Activated naive CD8-positive, alpha-beta T cell treated with anti-CD3 and anti-CD28 coated beads, Interleukin-2, amount 10 ng/mL, durations not matched to agents 7 days and 5 days (primary cell): Measurements from ENCODE around the gene ADAM10. TPM values are rescaled to one million over a fixed set of nuclear protein-coding genes. Genes with fewer than 3 reads are reported as not detected.

Experiments used
- ATAC-seq: fragments of 150-1000 bp; cut with Tn5 transposase; one replicate; pipeline ENCODE4 v1.10.0; 2021; ENCODE audit warnings: low read depth, moderate library complexity
- POLR2A ChIA-PET: fragments of 350-600 bp; sonication (Branson Sonifier 250); formaldehyde crosslinking; loops from one replicate; lab custom pipeline; 2021; ENCODE audit warnings: antibody characterized with exemption; lab: Charles Lee
- DNase-seq: peaks from one replicate; pipeline ENCODE4 v3.0.0; 2021
- H3K27ac Mint-ChIP-seq: one replicate; pipeline ENCODE4 v1.8.0; 2022; ENCODE audit warnings: mild to moderate bottlenecking, mixed read lengths
- H3K27me3 Mint-ChIP-seq: one replicate; pipeline ENCODE4 v1.8.0; 2022; ENCODE audit warnings: mild to moderate bottlenecking, moderate library complexity, mixed read lengths
- H3K36me3 Mint-ChIP-seq: one replicate; pipeline ENCODE4 v1.8.0; 2021; ENCODE audit warnings: mild to moderate bottlenecking, mixed read lengths
- H3K4me1 Mint-ChIP-seq: one replicate; pipeline ENCODE4 v1.8.0; 2021; ENCODE audit warnings: mixed read lengths
- H3K4me3 Mint-ChIP-seq: one replicate; pipeline ENCODE4 v1.8.0; 2022; ENCODE audit warnings: mild to moderate bottlenecking, moderate library complexity, mixed read lengths
- H3K9me3 Mint-ChIP-seq: one replicate; pipeline ENCODE4 v1.8.0; 2021; ENCODE audit warnings: mixed read lengths
- total RNA-seq, 2 experiments: library from RNA; stranded (reverse); gene quantifications; one replicate each; pipeline ENCODE4 v1.2.3, GENCODE V29; 2021

Gene ADAM10, protein sequence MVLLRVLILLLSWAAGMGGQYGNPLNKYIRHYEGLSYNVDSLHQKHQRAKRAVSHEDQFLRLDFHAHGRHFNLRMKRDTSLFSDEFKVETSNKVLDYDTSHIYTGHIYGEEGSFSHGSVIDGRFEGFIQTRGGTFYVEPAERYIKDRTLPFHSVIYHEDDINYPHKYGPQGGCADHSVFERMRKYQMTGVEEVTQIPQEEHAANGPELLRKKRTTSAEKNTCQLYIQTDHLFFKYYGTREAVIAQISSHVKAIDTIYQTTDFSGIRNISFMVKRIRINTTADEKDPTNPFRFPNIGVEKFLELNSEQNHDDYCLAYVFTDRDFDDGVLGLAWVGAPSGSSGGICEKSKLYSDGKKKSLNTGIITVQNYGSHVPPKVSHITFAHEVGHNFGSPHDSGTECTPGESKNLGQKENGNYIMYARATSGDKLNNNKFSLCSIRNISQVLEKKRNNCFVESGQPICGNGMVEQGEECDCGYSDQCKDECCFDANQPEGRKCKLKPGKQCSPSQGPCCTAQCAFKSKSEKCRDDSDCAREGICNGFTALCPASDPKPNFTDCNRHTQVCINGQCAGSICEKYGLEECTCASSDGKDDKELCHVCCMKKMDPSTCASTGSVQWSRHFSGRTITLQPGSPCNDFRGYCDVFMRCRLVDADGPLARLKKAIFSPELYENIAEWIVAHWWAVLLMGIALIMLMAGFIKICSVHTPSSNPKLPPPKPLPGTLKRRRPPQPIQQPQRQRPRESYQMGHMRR
- total RNA-seq, result 100 to 1,000 TPM; 173 to 175 TPM

DNA sequence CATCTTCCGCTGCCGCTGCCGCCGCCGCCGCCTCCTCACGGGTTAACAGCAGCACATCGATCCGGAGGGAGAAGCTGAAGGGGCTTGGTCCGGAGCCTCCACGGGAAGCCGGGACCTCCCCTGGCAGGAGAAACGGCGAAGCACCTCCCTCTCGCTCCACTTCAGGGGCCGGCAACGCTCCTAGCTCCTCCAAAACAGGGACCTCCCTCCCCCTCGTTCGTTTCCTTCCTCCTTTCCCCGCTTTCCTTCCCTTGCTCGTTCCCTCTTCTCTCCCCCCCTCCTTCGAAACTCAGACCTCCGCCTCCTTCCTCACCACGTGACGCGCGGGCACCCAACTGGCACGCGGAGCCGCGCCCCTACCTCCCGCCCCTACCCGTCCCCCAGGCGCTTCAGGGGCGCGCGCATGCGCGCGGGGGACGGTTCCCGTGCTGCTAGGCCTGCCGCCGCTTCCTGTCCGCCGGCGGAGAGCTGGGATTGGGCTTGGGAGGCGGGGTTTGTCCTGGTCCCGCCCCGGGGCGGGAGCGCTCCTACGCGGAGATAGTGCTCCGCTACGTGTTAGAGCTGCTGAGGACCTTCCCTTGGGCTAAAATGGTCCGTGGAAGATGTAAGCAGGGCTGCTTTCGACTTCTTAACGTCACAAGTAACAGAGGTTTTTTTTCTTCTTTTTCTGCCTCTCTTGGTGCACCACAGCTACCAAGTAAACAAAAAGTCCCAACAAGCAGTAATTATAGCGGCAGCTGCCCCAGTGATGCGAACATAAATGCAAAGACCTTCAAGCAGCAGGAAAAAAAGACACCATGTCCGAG, at the start of gene ADAM10:
TSS of gene ADAM10 (minus strand) at position 176 of the 806 bp plus-strand sequence. CDS start at position 3, 173 bp downstream.
- Mint-ChIP-seq H3K4me1 (peaks cover 25% of the 10 kb centered on the region), H3K27me3 (no peaks in the 10 kb centered on the region), H3K9me3 (no peaks in the 10 kb centered on the region), H3K27ac (peak within 1 kb of the TSS; percentile 97), H3K36me3 (peaks cover 14% of the 10 kb centered on the region), H3K4me3 (peak within 1 kb of the TSS; percentile 98)
- ATAC-seq (peak; percentile 91), DNase-seq (peak; percentile 96)
- POLR2A ChIA-PET, result interaction anchor here (0.5 to 4.4 kb wide), 21 partner anchors 10 to 480 kb away, joined by 3 to 47 read pairs (median 4); partner anchors contain the start of gene MINDY2

DNA sequence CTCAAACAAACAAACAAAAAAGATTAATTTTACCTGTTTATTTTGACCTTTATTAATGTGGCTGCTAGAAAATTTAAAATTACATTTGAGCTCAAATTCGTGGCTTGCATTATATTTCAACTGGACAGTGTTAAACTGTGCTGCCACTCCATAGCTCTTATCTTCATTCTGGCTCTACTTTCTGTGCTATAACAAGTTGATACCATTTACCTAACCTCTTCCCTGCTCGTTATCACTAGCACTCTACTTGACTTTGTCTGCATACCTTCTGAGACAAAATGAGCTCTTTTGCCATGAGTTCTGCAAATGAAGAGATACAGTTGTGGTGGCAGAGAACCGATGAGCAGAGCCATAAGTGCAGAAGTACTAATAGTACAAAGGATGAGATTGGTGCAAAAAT, 48.0 kb upstream of the ADAM10 start:
- Mint-ChIP-seq H3K27me3 (no peaks in the 10 kb centered on the region), H3K27ac (no peak overlapping the region), H3K9me3 (no peaks in the 10 kb centered on the region), H3K4me3 (no peak overlapping the region), H3K36me3 (peaks cover 19% of the 10 kb centered on the region), H3K4me1 (peaks cover 25% of the 10 kb centered on the region)
- DNase-seq, result no peak
- POLR2A ChIA-PET, result no interaction called here
- no peak for ATAC-seq

DNA sequence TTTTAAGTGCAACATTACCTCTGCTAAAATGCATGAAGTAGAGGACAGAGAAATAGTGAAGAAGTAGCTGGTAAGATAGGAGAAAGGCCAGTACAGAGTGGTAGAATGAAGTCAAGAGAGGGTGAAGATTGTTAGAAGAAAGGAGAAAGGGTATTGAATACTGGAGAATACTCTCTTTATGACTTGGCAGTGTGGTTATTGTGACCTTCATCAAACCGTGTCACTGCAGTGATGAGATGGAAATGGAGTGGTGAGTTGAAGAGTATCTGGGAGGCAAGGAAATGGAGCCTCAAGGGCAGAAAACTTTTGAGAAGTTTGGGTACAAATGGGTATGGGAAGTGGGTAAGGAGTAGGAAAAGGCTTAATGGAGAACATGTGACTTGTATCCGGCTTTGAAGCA, 46.3 kb upstream of the ADAM10 start:
- H3K27me3 Mint-ChIP-seq, result no peaks in the 10 kb centered on the region
- H3K4me3 Mint-ChIP-seq, result no peak overlapping the region
- no peaks in the 10 kb centered on the region for H3K9me3 Mint-ChIP-seq
- DNase-seq (no peak), ATAC-seq (peak; percentile 39)
- peaks cover 25% of the 10 kb centered on the region for H3K4me1 Mint-ChIP-seq
- H3K27ac Mint-ChIP-seq, result no peak overlapping the region
- peaks cover 30% of the 10 kb centered on the region for H3K36me3 Mint-ChIP-seq
- POLR2A ChIA-PET, result no interaction called here

DNA sequence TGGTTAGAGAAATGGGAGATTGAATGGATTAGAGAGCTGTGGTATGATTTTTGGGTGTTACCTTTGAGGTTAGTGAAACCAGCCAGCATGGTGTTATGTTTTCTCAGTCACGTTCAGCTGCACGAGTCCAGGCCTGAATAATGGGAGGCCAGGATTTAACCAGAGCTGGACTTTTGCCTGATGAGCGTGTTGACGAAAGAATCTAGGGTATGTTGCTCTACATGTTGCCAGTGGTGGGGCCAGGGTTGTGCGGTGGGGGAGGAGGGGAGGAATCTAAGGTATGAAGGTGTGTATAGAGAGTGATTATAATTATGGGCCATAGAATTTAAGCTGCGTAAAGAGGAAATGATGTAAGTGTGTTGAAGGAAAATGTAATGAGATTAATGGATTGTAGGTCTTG, 44.4 kb upstream of the ADAM10 start:
- POLR2A ChIA-PET, result interaction anchor here (0.7 kb wide), 1 partner anchor 533 kb away, joined by 5 read pairs; no protein-coding TSS in a partner anchor
- Mint-ChIP-seq H3K27me3 (no peaks in the 10 kb centered on the region), H3K36me3 (peaks cover 35% of the 10 kb centered on the region), H3K9me3 (no peaks in the 10 kb centered on the region), H3K4me1 (peaks cover 18% of the 10 kb centered on the region), H3K27ac (no peak overlapping the region), H3K4me3 (no peak overlapping the region)
- DNase-seq, result no peak
- ATAC-seq, result no peak

DNA sequence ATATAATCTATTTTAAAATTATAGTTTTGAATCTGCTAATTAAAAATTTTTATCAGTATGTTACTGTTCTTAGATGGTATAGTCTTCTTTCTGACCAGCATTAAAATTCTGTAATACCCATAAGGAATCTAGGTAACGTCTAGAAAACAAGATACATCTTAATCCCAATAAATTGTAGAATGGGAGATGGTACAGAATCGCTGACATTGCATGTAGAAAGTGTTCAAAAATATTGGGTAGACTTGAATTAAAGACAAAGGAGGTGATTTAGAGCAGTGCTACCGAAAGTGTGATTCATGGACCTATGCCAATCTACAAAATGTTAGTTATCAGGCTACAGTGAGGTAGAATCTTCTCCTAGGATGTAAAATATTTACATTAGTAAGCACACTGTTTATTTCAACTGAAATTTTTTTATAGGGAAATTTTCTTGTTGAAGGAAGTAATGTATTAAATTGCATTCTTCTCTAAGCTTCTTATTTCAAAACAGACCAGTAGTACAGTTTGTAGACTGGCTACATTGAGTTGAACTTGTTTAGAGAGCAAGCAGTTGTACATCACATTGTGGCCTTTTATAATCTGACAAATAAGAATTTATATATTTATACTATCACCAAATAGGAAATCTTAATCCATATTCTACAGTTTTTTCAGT, 38.7 kb upstream of the ADAM10 start:
- Mint-ChIP-seq H3K27ac (no peak overlapping the region), H3K36me3 (peaks cover 36% of the 10 kb centered on the region), H3K9me3 (no peaks in the 10 kb centered on the region), H3K4me3 (no peak overlapping the region), H3K4me1 (peaks cover 4% of the 10 kb centered on the region), H3K27me3 (no peaks in the 10 kb centered on the region)
- DNase-seq (no peak), ATAC-seq (no peak)
- POLR2A ChIA-PET, result no interaction called here

DNA sequence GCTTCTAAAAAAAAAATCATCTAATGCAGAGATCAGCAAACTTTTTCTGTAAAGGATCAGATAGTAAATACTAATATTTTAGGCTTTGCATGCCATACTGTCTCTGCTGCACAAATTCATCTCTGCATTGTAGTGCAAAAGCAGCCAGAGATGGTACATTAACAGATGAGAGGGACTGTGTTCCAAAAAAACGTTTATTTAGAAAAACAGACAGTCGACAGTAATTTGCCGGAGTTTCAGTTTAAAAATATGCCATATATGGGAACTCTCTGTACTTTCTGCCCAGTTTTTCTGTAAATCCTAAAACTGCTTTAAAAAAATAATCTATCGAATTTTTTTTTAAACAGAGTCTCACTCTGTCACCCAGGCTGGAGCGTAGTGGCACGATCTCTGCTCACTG, 35.8 kb upstream of the ADAM10 start:
- DNase-seq (no peak), ATAC-seq (no peak)
- Mint-ChIP-seq H3K27me3 (no peaks in the 10 kb centered on the region), H3K27ac (no peak overlapping the region), H3K4me3 (no peak overlapping the region), H3K9me3 (no peaks in the 10 kb centered on the region), H3K4me1 (no peaks in the 10 kb centered on the region), H3K36me3 (peaks cover 17% of the 10 kb centered on the region)
- POLR2A ChIA-PET, result interaction anchor here (0.6 kb wide), 1 partner anchor 40 kb away, joined by 3 read pairs; no protein-coding TSS in a partner anchor

DNA sequence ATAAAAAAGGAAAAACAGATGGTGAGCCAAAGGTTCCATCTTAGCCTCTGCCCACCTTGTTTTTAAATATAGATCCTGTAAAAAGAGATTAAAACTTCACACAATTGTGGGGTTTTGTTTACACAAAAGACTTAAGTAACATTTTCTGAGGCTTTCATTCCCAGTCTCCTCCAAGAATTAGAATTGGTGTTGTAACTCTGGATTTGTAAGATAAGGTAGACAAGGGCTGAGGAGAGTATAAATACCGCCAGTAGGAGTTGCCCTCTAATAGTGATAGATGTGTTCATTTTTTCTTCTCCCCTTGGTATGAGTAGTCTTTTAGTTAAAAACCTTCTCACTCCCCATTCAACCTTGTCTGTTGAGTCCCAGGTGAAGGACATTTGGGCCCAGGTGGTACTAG, 30.0 kb upstream of the ADAM10 start:
- Mint-ChIP-seq H3K4me3 (no peak overlapping the region), H3K36me3 (peaks cover 22% of the 10 kb centered on the region), H3K9me3 (no peaks in the 10 kb centered on the region), H3K27ac (no peak overlapping the region), H3K27me3 (no peaks in the 10 kb centered on the region), H3K4me1 (peaks cover 8% of the 10 kb centered on the region)
- POLR2A ChIA-PET, result interaction anchor here (0.7 kb wide), 1 partner anchor 157 kb away, joined by 3 read pairs; no protein-coding TSS in a partner anchor
- DNase-seq, result no peak
- no peak for ATAC-seq

DNA sequence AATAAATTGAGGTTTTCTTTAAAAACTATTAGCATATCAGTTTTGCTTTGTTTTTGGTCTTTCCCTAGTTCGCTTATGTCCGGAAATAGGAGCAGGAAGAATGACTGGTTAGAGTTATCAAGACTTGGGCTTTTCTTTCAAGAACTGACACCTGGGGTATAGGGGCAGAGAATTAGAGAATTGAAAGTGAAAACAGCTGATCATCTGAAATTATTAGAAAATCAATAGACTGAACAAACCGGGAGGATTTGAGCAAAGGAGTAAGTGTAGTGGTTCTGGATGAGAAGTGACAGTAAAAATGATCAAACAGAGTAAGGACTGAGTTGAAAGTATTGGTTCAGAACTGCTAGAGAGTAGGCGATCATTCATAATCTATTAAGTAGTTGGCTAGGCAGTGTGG, 27.6 kb upstream of the ADAM10 start:
- ATAC-seq (no peak), DNase-seq (no peak)
- H3K27me3 Mint-ChIP-seq, result no peaks in the 10 kb centered on the region
- peaks cover 16% of the 10 kb centered on the region for H3K36me3 Mint-ChIP-seq
- peaks cover 12% of the 10 kb centered on the region for H3K4me1 Mint-ChIP-seq
- H3K27ac Mint-ChIP-seq, result no peak overlapping the region
- POLR2A ChIA-PET, result no interaction called here
- no peak overlapping the region for H3K4me3 Mint-ChIP-seq
- no peaks in the 10 kb centered on the region for H3K9me3 Mint-ChIP-seq

DNA sequence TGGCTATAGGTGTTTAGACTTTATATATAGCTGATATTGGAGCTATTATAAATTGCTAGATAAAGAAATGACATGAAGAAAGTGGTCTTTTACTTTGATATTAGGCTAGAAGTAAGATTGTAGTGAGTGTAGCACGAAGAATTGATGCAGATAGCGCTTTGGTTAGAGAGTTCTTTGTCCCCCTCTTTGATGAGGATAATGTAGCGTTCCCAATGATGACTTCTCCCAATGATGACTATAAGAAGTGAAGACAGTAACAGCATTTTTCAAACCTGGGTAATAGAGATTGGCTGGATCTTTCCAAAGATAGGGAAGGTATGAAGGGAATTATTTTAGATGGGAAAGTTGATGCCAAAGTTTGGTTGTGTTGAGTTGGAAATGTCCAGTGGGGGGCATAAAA, 25.9 kb upstream of the ADAM10 start:
- POLR2A ChIA-PET, result no interaction called here
- Mint-ChIP-seq H3K4me1 (peaks cover 14% of the 10 kb centered on the region), H3K4me3 (no peak overlapping the region), H3K36me3 (peaks cover 12% of the 10 kb centered on the region), H3K27ac (no peak overlapping the region), H3K27me3 (no peaks in the 10 kb centered on the region), H3K9me3 (no peaks in the 10 kb centered on the region)
- ATAC-seq (no peak), DNase-seq (no peak)

DNA sequence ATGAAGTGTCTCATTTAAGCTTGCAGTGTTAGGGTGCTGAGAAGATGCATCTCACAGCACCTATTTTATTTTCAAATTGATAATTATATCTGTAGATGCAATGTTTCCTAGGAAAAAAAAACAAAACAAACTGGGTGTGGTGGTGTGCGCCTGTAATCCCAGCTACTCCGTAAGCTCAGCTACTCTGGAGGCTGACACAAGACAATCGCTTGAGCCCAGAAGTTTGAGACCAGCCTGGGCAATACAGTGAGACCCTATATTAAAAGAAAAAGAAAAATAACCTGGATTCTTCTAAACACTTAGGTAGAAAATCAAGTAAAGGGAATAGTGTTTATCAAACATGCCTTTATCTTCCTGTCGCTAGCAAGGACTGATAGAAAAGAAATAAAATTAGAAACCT, 23.5 kb upstream of the ADAM10 start:
- H3K27me3 Mint-ChIP-seq, result no peaks in the 10 kb centered on the region
- H3K4me1 Mint-ChIP-seq, result peaks cover 19% of the 10 kb centered on the region
- no peak overlapping the region for H3K27ac Mint-ChIP-seq
- H3K4me3 Mint-ChIP-seq, result no peak overlapping the region
- no peaks in the 10 kb centered on the region for H3K9me3 Mint-ChIP-seq
- no peak for ATAC-seq
- peaks cover 5% of the 10 kb centered on the region for H3K36me3 Mint-ChIP-seq
- POLR2A ChIA-PET, result no interaction called here
- no peak for DNase-seq

DNA sequence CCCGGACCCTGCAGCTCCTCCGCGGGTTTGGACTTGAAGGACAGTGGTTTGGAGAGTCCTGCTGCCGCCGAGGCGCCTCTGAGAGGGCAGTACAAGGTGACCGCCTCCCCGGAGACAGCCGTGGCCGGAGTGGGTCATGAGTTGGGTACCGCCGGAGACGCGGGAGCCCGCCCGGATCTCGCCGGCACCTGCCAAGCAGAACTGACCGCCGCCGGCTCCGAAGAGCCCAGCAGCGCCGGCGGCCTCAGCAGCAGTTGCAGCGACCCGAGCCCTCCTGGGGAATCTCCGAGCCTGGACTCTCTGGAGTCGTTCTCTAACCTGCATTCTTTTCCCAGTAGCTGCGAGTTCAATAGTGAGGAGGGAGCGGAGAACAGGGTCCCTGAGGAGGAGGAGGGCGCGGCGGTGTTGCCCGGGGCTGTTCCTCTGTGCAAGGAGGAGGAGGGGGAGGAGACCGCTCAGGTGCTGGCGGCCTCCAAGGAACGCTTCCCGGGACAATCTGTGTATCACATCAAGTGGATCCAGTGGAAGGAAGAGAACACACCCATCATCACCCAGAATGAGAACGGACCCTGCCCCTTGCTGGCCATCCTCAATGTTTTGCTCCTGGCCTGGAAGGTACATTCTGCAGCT, 22.2 kb upstream of the ADAM10 start:
- Mint-ChIP-seq H3K27ac (peak overlapping the region; percentile 83), H3K4me3 (no peak overlapping the region), H3K4me1 (peaks cover 13% of the 10 kb centered on the region), H3K36me3 (no peaks in the 10 kb centered on the region), H3K9me3 (no peaks in the 10 kb centered on the region), H3K27me3 (no peaks in the 10 kb centered on the region)
- ATAC-seq (no peak), DNase-seq (peak; percentile 60)
- POLR2A ChIA-PET, result interaction anchor here (0.6 to 2.8 kb wide), 7 partner anchors 13 to 294 kb away, joined by 3 to 47 read pairs (median 6); partner anchors contain the start of gene ADAM10
